Measurements from ENCODE around the gene CLEC17A. TPM values are rescaled to one million over a fixed set of nuclear protein-coding genes. Genes with fewer than 3 reads are reported as not detected.

Gene CLEC17A
- total and polyA plus RNA-seq, 2 of the 8 experiments (the other 6 are each of a cell fraction or from before 2014, with no cell fraction given) = not detected

- Histone ChIP-seq H2BK120ac (replicated peaks; ENCODE audit: low read depth, low read length) (no peak overlapping the region), H4K8ac (ENCODE audit: extremely low read depth, insufficient read depth, low read length) (no peak overlapping the region), H3K36me3 (ENCODE audit: control insufficient read depth in 2 of 4, insufficient read depth in 4 of 4, low read length in 3 of 4) (no peaks in the 10 kb centered on the region; a peak in 1 of 8 replicates), H3K56ac (replicated peaks; ENCODE audit: insufficient read length, low read depth, low read length) (no peak overlapping the region), H2BK12ac (ENCODE audit: low read depth, low read length) (no peak overlapping the region), H3K14ac (ENCODE audit: insufficient read length) (no peak overlapping the region), H2AFZ (ENCODE audit: low read length) (no peak overlapping the region), H2BK20ac (ENCODE audit: low read length) (no peak overlapping the region; the same call in 1 of the 2 replicates), H3K9me3 (ENCODE audit: insufficient read depth in 2 of 2, low read depth in 1 of 2, low read length in 1 of 2) (no peaks in the 10 kb centered on the region), H3K23me2 (ENCODE audit: low read depth, low read length) (no peaks in the 10 kb centered on the region), H3K27me3 (replicated peaks in 1 of 4; ENCODE audit: control insufficient read depth in 3 of 4, extremely low read depth in 1 of 4, insufficient read depth in 3 of 4, low read length in 3 of 4) (no peaks in the 10 kb centered on the region; a peak in 1 of 7 replicates), H3K4me2 (ENCODE audit: insufficient read depth in 1 of 2, low read depth in 2 of 2, low read length in 2 of 2) (no peak overlapping the region), H3K4me3 (ENCODE audit: extremely low read depth in 1 of 4, insufficient read depth in 2 of 4, low read depth in 3 of 4, low read length in 4 of 4) (no peak overlapping the region), H4K91ac (replicated peaks; ENCODE audit: insufficient read length, low read length) (no peak overlapping the region), H3K18ac (ENCODE audit: extremely low read depth, low read length) (no peak overlapping the region), H3K4ac (replicated peaks; ENCODE audit: insufficient read length, low read depth, low read length) (no peak overlapping the region), H2BK5ac (ENCODE audit: low read depth, low read length) (peak overlapping the region; percentile 16; the same call in 1 of the 2 replicates), H3K27ac (ENCODE audit: low read depth, low read length) (no peak overlapping the region), H3K4me1 (replicated peaks in 1 of 4; ENCODE audit: control insufficient read depth in 3 of 4, insufficient read depth in 4 of 4, low read length in 3 of 4) (peaks cover 3 to 8% (median 5%) of the 10 kb centered on the region in 4 experiments), H2BK15ac (ENCODE audit: low read length) (no peak overlapping the region), H2AK5ac (ENCODE audit: low read depth, low read length) (no peak overlapping the region), H3K23ac (ENCODE audit: insufficient read length) (no peak overlapping the region), H3K79me1 (ENCODE audit: low read depth, low read length) (peaks cover 29% of the 10 kb centered on the region), H4K5ac (ENCODE audit: insufficient read length, low read depth, low read length) (no peak overlapping the region), H3K9ac (replicated peaks in 1 of 4; ENCODE audit: extremely low read depth in 1 of 4, low read depth in 3 of 4, low read length in 3 of 4) (no peak overlapping the region), H4K20me1 (replicated peaks in 1 of 2; ENCODE audit: control insufficient read depth in 1 of 2, insufficient read depth in 2 of 2, low read length in 2 of 2) (peaks cover 8 to 29% of the 10 kb centered on the region in 2 experiments), H3K79me2 (ENCODE audit: control insufficient read depth in 1 of 2, insufficient read depth in 2 of 2, low read length in 2 of 2) (peaks cover 0 to 41% of the 10 kb centered on the region in 2 experiments; a peak in 2 of 4 replicates)
- DNase-seq (ENCODE audit: low read depth in 1 of 2, low spot score in 2 of 2) (no peak), FAIRE-seq (no peak)
- TF ChIP-seq HDAC2 (IDR thresholded peaks at IDR 0.05; ENCODE audit: borderline replicate concordance in 1 of 2, low read depth in 2 of 2, low read length in 2 of 2) (no peak), EGR1 (IDR thresholded peaks at IDR 0.05; ENCODE audit: borderline replicate concordance, low read depth, low read length) (no peak), RFX5 (IDR thresholded peaks at IDR 0.05; ENCODE audit: borderline replicate concordance, low read depth, low read length) (no peak), NANOG (IDR thresholded peaks at IDR 0.05; ENCODE audit: insufficient read depth, low read depth, low read length, poor library complexity, severe bottlenecking) (no peak), SP4 (IDR thresholded peaks at IDR 0.05; ENCODE audit: low read length) (no peak)
- POLR2A ChIA-PET (ENCODE audit: partially characterized antibody) = no interaction called here
- WGBS, 2 experiments (ENCODE audit: extremely low coverage in 1 of 2, insufficient coverage in 1 of 2, insufficient read length in 1 of 2, insufficient replicate concordance in 2 of 2, low coverage in 1 of 2, low lambda C conversion rate in 2 of 2, missing lambda C conversion rate in 1 of 2) = 94% methylated on average over 19 of the region's 19 CpGs; no CpG with 5 or more reads in 1 of the 2 experiments
- CTCF ChIA-PET (ENCODE audit: partially characterized antibody) = interaction anchor here (0.6 to 6.0 kb wide), 5 partner anchors 11 to 60 kb away, joined by 3 to 18 read pairs (median 4); no protein-coding TSS in a partner anchor
Observed at GRCh38 chr19:14540741-14541525, 42.0 kb upstream of the CLEC17A start.
